ENCODE data around the gene ATXN1. TPM values are rescaled to one million over a fixed set of nuclear protein-coding genes. Genes with fewer than 3 reads are reported as not detected.
"Not testable (repeated sequence)": the region's sequence is repeated elsewhere in the genome, so short reads cannot be mapped to it uniquely, and the experiment has no call there.

The ATXN1 gene
- polyA plus RNA-seq, 1 of the 3 experiments (the other 2 are of a cell fraction) = 7.9 TPM

- H3K4me3 ChIP-seq (ENCODE audit: low read depth in 2 of 2, low read length in 1 of 2); H3K36me3 ChIP-seq (replicated peaks in 1 of 2; ENCODE audit: control insufficient read depth in 1 of 2, insufficient read depth in 2 of 2, low read length in 1 of 2); H3K9me3 ChIP-seq; H3K9ac ChIP-seq; H3K4me1 ChIP-seq (ENCODE audit: control insufficient read depth in 1 of 2, insufficient read depth in 2 of 2, low read depth in 1 of 2, low read length in 1 of 2); H3K79me2 ChIP-seq (ENCODE audit: insufficient read depth); POLR2A ChIA-PET; H3K9me2 ChIP-seq; CTCF ChIA-PET; DNase-seq; H4K20me1 ChIP-seq (ENCODE audit: insufficient read depth); H3K27me3 ChIP-seq (ENCODE audit: insufficient read depth); H2AFZ ChIP-seq (ENCODE audit: low read depth); H3K4me2 ChIP-seq; H3K27ac ChIP-seq (ENCODE audit: low read depth in 2 of 2, low read length in 1 of 2); H3F3A ChIP-seq (replicated peaks; ENCODE audit: insufficient read depth): not testable (repeated sequence)
- WGBS (ENCODE audit: low lambda C conversion rate) = 92% methylated on average over 4 of the region's 4 CpGs
Measured at GRCh38 chr6:16463246-16463645, 298.0 kb downstream of the ATXN1 start.

GRCh38 chr6:16461491-16461890 is 299.8 kb downstream of the ATXN1 start:
- Histone ChIP-seq H3K4me3 (ENCODE audit: low read depth in 2 of 2, low read length in 1 of 2) (no peak overlapping the region), H3F3A (replicated peaks; ENCODE audit: insufficient read depth) (no peaks in the 10 kb centered on the region), H3K27ac (ENCODE audit: low read depth in 2 of 2, low read length in 1 of 2) (no peak overlapping the region), H3K9me2 (no peaks in the 10 kb centered on the region), H3K36me3 (replicated peaks in 1 of 2; ENCODE audit: control insufficient read depth in 1 of 2, insufficient read depth in 2 of 2, low read length in 1 of 2) (no peaks in the 10 kb centered on the region), H4K20me1 (ENCODE audit: insufficient read depth) (no peaks in the 10 kb centered on the region), H3K9ac (no peak overlapping the region), H3K79me2 (ENCODE audit: insufficient read depth) (peaks cover 11% of the 10 kb centered on the region; the same call in 1 of the 2 replicates), H3K4me1 (ENCODE audit: control insufficient read depth in 1 of 2, insufficient read depth in 2 of 2, low read depth in 1 of 2, low read length in 1 of 2) (no peaks in the 10 kb centered on the region), H2AFZ (ENCODE audit: low read depth) (no peak overlapping the region), H3K4me2 (no peak overlapping the region), H3K9me3 (no peaks in the 10 kb centered on the region), H3K27me3 (ENCODE audit: insufficient read depth) (no peaks in the 10 kb centered on the region)
- 81% methylated on average over 6 of the region's 6 CpGs for WGBS (ENCODE audit: low lambda C conversion rate)
- no peak for DNase-seq
- POLR2A ChIA-PET = no interaction called here
- CTCF ChIA-PET = no interaction called here
- TF ChIP-seq USF1 (IDR thresholded peaks at IDR 0.05; ENCODE audit: borderline replicate concordance, low read depth) = no peak
- TF ChIP-seq RAD21 (IDR thresholded peaks at IDR 0.05; ENCODE audit: low read length) = no peak
- no peak for TF ChIP-seq POLR2AphosphoS5 (IDR thresholded peaks at IDR 0.05; ENCODE audit: low read depth, low read length)
- TF ChIP-seq GABPA (IDR thresholded peaks at IDR 0.05; ENCODE audit: low read depth) = no peak
- TF ChIP-seq CTCF (IDR thresholded peaks at IDR 0.05) = no peak
- TF ChIP-seq MEF2A (IDR thresholded peaks at IDR 0.05; ENCODE audit: borderline replicate concordance, low read depth) = no peak
- no peak for TF ChIP-seq RFX5 (IDR thresholded peaks at IDR 0.05; ENCODE audit: low read length)
- no peak for TF ChIP-seq TCF12 (IDR thresholded peaks at IDR 0.05)
- no peak for TF ChIP-seq TEAD4 (IDR thresholded peaks at IDR 0.05; ENCODE audit: borderline replicate concordance, insufficient read depth)
- TF ChIP-seq RCOR1 (IDR thresholded peaks at IDR 0.05; ENCODE audit: low read length) = no peak
- TF ChIP-seq MXI1 (IDR thresholded peaks at IDR 0.05; ENCODE audit: low read depth, low read length) = no peak
- TF ChIP-seq CHD2 (IDR thresholded peaks at IDR 0.05; ENCODE audit: low read length, partially characterized antibody) = no peak
- TF ChIP-seq SMC3 (IDR thresholded peaks at IDR 0.05; ENCODE audit: low read depth, low read length) = no peak

GRCh38 chr6:16459472-16459871 is 301.8 kb downstream of the ATXN1 start:
- H3K4me2 ChIP-seq; H2AFZ ChIP-seq (ENCODE audit: low read depth); H3K27me3 ChIP-seq (ENCODE audit: insufficient read depth); H4K20me1 ChIP-seq (ENCODE audit: insufficient read depth); H3F3A ChIP-seq (replicated peaks; ENCODE audit: insufficient read depth); DNase-seq; H3K9me3 ChIP-seq; H3K4me1 ChIP-seq (ENCODE audit: control insufficient read depth in 1 of 2, insufficient read depth in 2 of 2, low read depth in 1 of 2, low read length in 1 of 2); H3K27ac ChIP-seq (ENCODE audit: low read depth in 2 of 2, low read length in 1 of 2); H3K36me3 ChIP-seq (replicated peaks in 1 of 2; ENCODE audit: control insufficient read depth in 1 of 2, insufficient read depth in 2 of 2, low read length in 1 of 2); POLR2A ChIA-PET; H3K79me2 ChIP-seq (ENCODE audit: insufficient read depth); H3K9me2 ChIP-seq; H3K9ac ChIP-seq; H3K4me3 ChIP-seq (ENCODE audit: low read depth in 2 of 2, low read length in 1 of 2): not testable (repeated sequence)
- WGBS (ENCODE audit: low lambda C conversion rate) = 80% methylated on average over 4 of the region's 5 CpGs
- CTCF ChIA-PET = interaction anchor here (1.6 kb wide), 1 partner anchor 128 kb away, joined by 4 read pairs; no protein-coding TSS in a partner anchor

Data from SK-N-SH (cell line).